GM23338 (cell line): ENCODE data around the gene SPINK2.

Source experiments
- CREB1 ChIP-seq: fragments of 250-450 bp; sonication (Bioruptor Pico); IDR thresholded peaks from 2 replicates; pipeline ENCODE4 v1.5.0; 2020; ENCODE audit warnings: low read depth, mild to moderate bottlenecking, moderate library complexity
- CTCF ChIP-seq, 2 experiments: fragments of 200-600 bp in 1 of 2; sonication (generic) in 1 of 2; conservative IDR thresholded peaks; 2 replicates each; pipeline versions ENCODE4 v1.5.1 to v1.6.1; 2016 to 2017; ENCODE audit warnings: antibody characterized with exemption in 2 of 2, low read depth in 2 of 2, mild to moderate bottlenecking in 2 of 2, moderate library complexity in 1 of 2
- ETS1 ChIP-seq: IDR thresholded peaks from 2 replicates; pipeline ENCODE4 v1.6.1; 2016; ENCODE audit warnings: antibody characterized with exemption
- EZH2 ChIP-seq: fragments of 200-600 bp; sonication (generic); IDR thresholded peaks from one replicate; pipeline ENCODE4 v1.8.0; 2017; ENCODE audit warnings: antibody characterized with exemption, mild to moderate bottlenecking, low read depth; ENCODE audit not compliant: unreplicated experiment
- EZH2phosphoT487 ChIP-seq: fragments of 200-600 bp; sonication (generic); IDR thresholded peaks from one replicate; pipeline ENCODE4 v1.8.1; 2018; ENCODE audit warnings: antibody characterized with exemption; ENCODE audit not compliant: unreplicated experiment
- JUNB ChIP-seq: IDR thresholded peaks from one replicate; pipeline ENCODE4 v1.6.1; 2016; ENCODE audit warnings: antibody characterized with exemption; ENCODE audit not compliant: unreplicated experiment
- NANOG ChIP-seq: IDR thresholded peaks from 2 replicates; pipeline ENCODE4 v1.6.1; 2016; ENCODE audit warnings: antibody characterized with exemption, borderline replicate concordance
- POLR2AphosphoS5 ChIP-seq: IDR thresholded peaks from 2 replicates; pipeline ENCODE4 v1.6.1; 2016; ENCODE audit warnings: antibody characterized with exemption, low read depth
- REST ChIP-seq: IDR thresholded peaks from one replicate; pipeline ENCODE4 v1.6.1; 2018; ENCODE audit warnings: antibody characterized with exemption; ENCODE audit not compliant: unreplicated experiment
- STAT1 ChIP-seq: IDR thresholded peaks from one replicate; pipeline ENCODE4 v1.6.1; 2016; ENCODE audit warnings: antibody characterized with exemption; ENCODE audit not compliant: unreplicated experiment
- ZNF114 ChIP-seq: fragments of 250-450 bp; sonication (Bioruptor Pico); IDR thresholded peaks from 2 replicates; pipeline ENCODE4 v1.5.0; 2020; ENCODE audit warnings: mild to moderate bottlenecking, moderate library complexity
- ZNF331 ChIP-seq: fragments of 250-450 bp; sonication (Bioruptor Pico); IDR thresholded peaks from 2 replicates; pipeline ENCODE4 v1.5.0; 2020; ENCODE audit warnings: low read depth, mild to moderate bottlenecking, moderate library complexity
- ZNF462 ChIP-seq: fragments of 250-450 bp; sonication (Bioruptor Pico); IDR thresholded peaks from 2 replicates; pipeline ENCODE4 v1.5.0; 2020; ENCODE audit warnings: mild to moderate bottlenecking, moderate library complexity

GRCh38 chr4:56840559-56840958 is 19.1 kb upstream of the SPINK2 start:
- TF ChIP-seq REST, result no peak
- TF ChIP-seq CTCF (conservative IDR thresholded peaks at IDR 0.05; ENCODE audit: low read depth in 2 of 2), result no peak
- no peak for TF ChIP-seq EZH2
- no peak for TF ChIP-seq JUNB
- no peak for TF ChIP-seq EZH2phosphoT487
- no peak for TF ChIP-seq POLR2AphosphoS5
- no peak for TF ChIP-seq STAT1
- no peak for TF ChIP-seq CREB1
- TF ChIP-seq ETS1, result no peak
- no peak for TF ChIP-seq ZNF331 (CRISPR knock-in tag)
- no peak for TF ChIP-seq NANOG
- TF ChIP-seq ZNF462, result no peak
- no peak for TF ChIP-seq ZNF114 (CRISPR knock-in tag)
